Fibroblast of lung (primary cell): ENCODE measurements around the gene TSR3.

ENCODE experiments used
- EZH2 ChIP-seq: IDR thresholded peaks from 2 replicates; pipeline ENCODE4 v1.5.1; 2012; ENCODE audit warnings: low read length, control low read depth, mild to moderate bottlenecking; ENCODE audit errors: missing control alignments
- TF ChIP-seq, protein P1 (sequence below), 2 donors: IDR thresholded peaks in 1 of 2; conservative IDR thresholded peaks in 1 of 2; 1 replicate in 1 of 2; 2 replicates in 1 of 2; pipeline ENCODE4 v1.5.1; 2011 to 2012; ENCODE audit warnings: low read length in 2 of 2, control low read depth in 1 of 2, inconsistent platforms in 1 of 2, low read depth in 1 of 2, mild to moderate bottlenecking in 1 of 2

DNA sequence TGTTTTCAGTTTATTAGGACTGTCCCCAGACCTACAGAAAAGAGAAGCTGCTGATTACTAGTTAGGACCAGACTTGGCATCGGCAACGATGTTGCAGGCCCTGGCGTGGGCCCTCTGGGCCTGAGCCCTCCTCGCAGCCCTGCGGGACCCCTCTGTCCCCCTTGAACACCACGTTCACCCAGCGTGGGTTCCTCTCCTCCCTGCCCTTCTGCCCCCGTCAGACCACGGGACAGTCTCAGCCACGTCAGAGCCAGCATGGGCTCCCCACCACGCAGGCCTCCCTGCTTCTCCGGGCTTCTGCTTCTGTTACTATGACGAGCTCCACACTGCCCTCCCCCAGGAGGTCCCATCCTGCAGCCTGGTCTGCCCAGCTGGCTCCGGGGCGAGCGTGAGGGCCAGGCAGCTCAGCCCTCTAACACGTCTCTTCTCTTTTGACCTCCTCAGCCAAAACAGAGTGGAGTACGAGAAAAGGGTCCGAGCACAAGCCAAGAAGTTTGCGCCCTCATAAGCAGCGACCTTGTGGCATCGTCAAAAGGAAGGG lies 27.3 kb downstream of the TSR3 start:
- TF ChIP-seq EZH2: no peak
- TF ChIP-seq, protein P1, sequence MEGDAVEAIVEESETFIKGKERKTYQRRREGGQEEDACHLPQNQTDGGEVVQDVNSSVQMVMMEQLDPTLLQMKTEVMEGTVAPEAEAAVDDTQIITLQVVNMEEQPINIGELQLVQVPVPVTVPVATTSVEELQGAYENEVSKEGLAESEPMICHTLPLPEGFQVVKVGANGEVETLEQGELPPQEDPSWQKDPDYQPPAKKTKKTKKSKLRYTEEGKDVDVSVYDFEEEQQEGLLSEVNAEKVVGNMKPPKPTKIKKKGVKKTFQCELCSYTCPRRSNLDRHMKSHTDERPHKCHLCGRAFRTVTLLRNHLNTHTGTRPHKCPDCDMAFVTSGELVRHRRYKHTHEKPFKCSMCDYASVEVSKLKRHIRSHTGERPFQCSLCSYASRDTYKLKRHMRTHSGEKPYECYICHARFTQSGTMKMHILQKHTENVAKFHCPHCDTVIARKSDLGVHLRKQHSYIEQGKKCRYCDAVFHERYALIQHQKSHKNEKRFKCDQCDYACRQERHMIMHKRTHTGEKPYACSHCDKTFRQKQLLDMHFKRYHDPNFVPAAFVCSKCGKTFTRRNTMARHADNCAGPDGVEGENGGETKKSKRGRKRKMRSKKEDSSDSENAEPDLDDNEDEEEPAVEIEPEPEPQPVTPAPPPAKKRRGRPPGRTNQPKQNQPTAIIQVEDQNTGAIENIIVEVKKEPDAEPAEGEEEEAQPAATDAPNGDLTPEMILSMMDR (conservative IDR thresholded peaks at IDR 0.05 in 1 of 2, IDR thresholded peaks at IDR 0.05 in 1 of 2; ENCODE audit: low read depth in 1 of 2, low read length in 2 of 2): no peak
